Left lung (tissue), 10 donors: ENCODE measurements around the gene DEDD2. TPM values are rescaled to one million over a fixed set of nuclear protein-coding genes. Genes with fewer than 3 reads are reported as not detected.

Experiments
- ATAC-seq: fragments of 200-7000 bp; cut with Tn5 transposase; one replicate; pipeline ENCODE4 v1.9.1; 2020; ENCODE audit warnings: moderate library complexity
- DNase-seq, 4 donors: peaks; one replicate each; pipeline ENCODE4 v3.0.0-alpha.2; 2013 to 2020
- H3K27ac ChIP-seq, 2 donors: fragments of 200-600 bp; sonication (generic) in 1 of 2; one replicate each; pipeline versions ENCODE4 v1.5.0 to v1.8.0; 2020 to 2021
- H3K27me3 ChIP-seq, 2 donors: fragments of 200-600 bp; sonication (generic) in 1 of 2; one replicate each; pipeline versions ENCODE4 v1.5.0 to v1.8.0; 2020 to 2021
- H3K36me3 ChIP-seq, 2 donors: fragments of 200-600 bp; sonication (generic) in 1 of 2; one replicate each; pipeline versions ENCODE4 v1.5.0 to v1.8.0; 2020 to 2021
- H3K4me1 ChIP-seq, 2 donors: fragments of 200-600 bp; one replicate each; pipeline ENCODE4 v1.8.0; 2021
- H3K4me3 ChIP-seq, 2 donors: fragments of 200-600 bp; sonication (generic) in 1 of 2; one replicate each; pipeline versions ENCODE4 v1.5.0 to v1.8.0; 2020 to 2021; ENCODE audit warnings: mild to moderate bottlenecking in 1 of 2
- H3K9me3 ChIP-seq, 2 donors: fragments of 200-600 bp; sonication (generic) in 1 of 2; one replicate each; pipeline versions ENCODE4 v1.5.0 to v1.8.0; 2020 to 2021
- intact Hi-C, 2 donors: fragments of 100-400 bp; cut with DNase I; formaldehyde crosslinking; loops; one replicate each; pipeline versions ENCODE4 v1.11.2 to v1.14.2; 2022
- polyA plus RNA-seq, 6 donors: library from polyadenylated mRNA; unstranded; fragments of 120-200 nt; gene quantifications; one replicate each; pipeline ENCODE4 v1.2.1, GENCODE V29; 2013; ENCODE audit not compliant: insufficient read length in 6 of 6
- total RNA-seq, 2 donors: library from RNA; stranded (reverse); fragmentation: NEBNext Ultra II Directional; extraction: Animal tissue kit (Norgen Biotek cat#: 25700); gene quantifications; one replicate each; pipeline ENCODE4 v1.2.1, GENCODE V29; 2021
- TF ChIP-seq, protein P1 (sequence below), 2 donors: fragments of 200-600 bp; sonication (generic) in 1 of 2; IDR thresholded peaks; one replicate each; pipeline versions ENCODE4 v1.5.0 to v1.8.0; 2021; ENCODE audit warnings: antibody characterized with exemption in 2 of 2
- donor health status: DM: no; HTN: yes; CAD: no.
- donor health status: DM: no; HTN: no; CAD: no.

DEDD2 gene
- total and polyA plus RNA-seq, 8 donors: 15.7 to 34.8 (median 21.0) TPM

DNA sequence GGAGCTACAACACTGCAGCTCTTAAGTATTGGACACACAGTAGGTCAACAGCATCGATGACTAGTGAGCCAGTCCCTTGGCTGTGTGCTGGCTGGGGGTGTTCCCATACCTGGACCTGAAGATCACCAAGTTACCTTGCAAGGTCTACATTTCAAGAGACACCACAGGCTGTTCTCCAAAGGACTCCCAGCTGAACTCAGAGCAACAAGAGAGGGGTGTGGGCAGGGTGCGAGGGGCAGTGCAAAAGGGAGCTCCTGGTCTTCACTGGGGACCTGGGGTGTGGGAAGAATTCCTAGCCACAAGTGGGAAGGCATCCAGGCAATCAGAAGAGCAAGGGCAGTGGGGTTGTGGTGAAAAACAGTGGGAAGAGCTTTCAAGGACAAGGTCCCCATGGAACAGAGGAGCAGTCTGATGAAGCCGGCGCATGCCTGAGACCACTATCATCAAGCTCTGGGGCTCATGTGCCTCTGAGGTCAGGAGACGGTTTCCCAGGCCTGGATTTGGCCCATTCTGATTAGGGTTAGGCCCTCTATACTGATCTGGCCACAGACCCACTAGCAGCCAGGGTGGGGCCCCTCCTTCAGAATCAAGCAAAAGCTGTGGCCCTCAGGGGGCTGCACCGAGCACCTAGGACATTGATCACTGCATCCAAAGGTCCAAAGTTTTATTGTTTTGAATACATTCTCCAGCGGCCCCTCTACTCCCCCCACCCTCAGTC lies 29.6 kb upstream of the DEDD2 start:
- Histone ChIP-seq H3K36me3 (peaks cover 0 to 23% of the 10 kb centered on the region in 2 donors), H3K27me3 (no peaks in the 10 kb centered on the region), H3K4me1 (peaks cover 25 to 50% of the 10 kb centered on the region in 2 donors), H3K27ac (peak overlapping the region; percentile 16 to 44), H3K9me3 (no peaks in the 10 kb centered on the region), H3K4me3 (no peak overlapping the region)
- ATAC-seq: no peak
- TF ChIP-seq, protein P1, sequence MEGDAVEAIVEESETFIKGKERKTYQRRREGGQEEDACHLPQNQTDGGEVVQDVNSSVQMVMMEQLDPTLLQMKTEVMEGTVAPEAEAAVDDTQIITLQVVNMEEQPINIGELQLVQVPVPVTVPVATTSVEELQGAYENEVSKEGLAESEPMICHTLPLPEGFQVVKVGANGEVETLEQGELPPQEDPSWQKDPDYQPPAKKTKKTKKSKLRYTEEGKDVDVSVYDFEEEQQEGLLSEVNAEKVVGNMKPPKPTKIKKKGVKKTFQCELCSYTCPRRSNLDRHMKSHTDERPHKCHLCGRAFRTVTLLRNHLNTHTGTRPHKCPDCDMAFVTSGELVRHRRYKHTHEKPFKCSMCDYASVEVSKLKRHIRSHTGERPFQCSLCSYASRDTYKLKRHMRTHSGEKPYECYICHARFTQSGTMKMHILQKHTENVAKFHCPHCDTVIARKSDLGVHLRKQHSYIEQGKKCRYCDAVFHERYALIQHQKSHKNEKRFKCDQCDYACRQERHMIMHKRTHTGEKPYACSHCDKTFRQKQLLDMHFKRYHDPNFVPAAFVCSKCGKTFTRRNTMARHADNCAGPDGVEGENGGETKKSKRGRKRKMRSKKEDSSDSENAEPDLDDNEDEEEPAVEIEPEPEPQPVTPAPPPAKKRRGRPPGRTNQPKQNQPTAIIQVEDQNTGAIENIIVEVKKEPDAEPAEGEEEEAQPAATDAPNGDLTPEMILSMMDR (IDR thresholded peaks at IDR 0.05): no peak
- no peak for DNase-seq
- intact Hi-C loops: no loop called here

DNA sequence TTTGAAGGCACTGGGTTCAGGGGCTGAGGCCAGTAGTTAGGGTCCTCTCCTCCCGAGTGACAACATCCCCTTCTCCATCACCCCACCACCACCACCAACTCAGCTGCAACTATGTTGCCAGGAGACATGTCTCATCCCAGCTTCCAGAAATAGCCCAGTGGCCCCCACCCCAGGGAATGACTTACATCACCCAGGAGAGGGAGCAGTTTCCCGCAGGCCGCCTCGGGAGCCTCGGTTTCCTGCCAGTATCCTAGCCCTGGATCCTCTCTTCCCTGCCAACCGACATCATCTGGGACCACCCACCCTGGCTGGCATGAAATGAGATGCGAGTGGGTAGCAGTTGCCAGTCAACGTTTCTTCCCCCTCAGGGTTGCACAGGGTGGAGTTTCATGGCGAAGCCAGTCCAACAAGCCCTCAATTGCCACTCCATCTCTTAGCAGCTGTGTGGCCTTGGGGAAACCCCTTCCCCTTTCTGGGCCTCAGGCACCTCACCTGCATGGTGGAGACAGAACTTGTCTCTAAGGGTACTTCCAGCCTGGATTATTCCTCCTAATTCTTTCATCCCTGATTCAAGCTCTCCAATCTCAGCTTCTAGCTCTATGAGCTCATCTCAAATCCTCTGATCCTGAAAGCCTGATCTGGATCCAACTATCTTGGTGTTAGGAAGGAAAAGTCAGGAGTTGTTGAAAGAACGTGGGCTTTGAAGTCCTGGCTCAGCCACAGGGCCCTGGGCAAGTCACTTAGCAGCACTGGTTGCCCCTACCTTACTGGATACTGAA lies 28.9 kb upstream of the DEDD2 start:
- H3K9me3 ChIP-seq: no peaks in the 10 kb centered on the region
- no peak overlapping the region for H3K4me3 ChIP-seq
- peaks cover 0 to 23% of the 10 kb centered on the region in 2 donors for H3K36me3 ChIP-seq
- ATAC-seq (no peak), DNase-seq (peak in 2 of 4 donors; percentile 57 to 67)
- peaks cover 21 to 47% of the 10 kb centered on the region in 2 donors for H3K4me1 ChIP-seq
- no peaks in the 10 kb centered on the region for H3K27me3 ChIP-seq
- intact Hi-C loops: no loop called here
- H3K27ac ChIP-seq: peak overlapping the region; percentile 16 to 44
- TF ChIP-seq, protein P1 (IDR thresholded peaks at IDR 0.05): peak; percentile 37 to 41

DNA sequence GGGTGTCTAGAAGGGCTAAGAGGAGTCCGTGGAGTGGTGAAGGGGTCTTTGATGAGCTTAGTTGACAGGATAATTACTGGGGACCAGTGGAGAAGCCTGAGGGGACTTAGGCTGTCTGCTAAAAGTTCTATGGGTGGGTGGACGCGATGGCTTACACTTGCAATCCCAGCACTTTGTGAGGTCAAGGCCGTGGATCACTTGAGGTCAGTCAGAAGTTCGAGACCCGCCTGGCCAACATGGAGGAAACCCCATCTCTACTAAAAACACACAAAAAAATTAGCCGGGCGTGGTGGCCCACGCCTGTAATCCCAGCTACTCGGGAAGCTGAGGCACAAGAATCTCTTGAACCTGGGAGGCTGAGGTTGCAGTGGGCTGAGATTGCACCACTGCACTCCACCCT lies 27.8 kb upstream of the DEDD2 start:
- peaks cover 0 to 21% of the 10 kb centered on the region in 2 donors for H3K36me3 ChIP-seq
- H3K4me1 ChIP-seq: peaks cover 24 to 47% of the 10 kb centered on the region in 2 donors
- H3K4me3 ChIP-seq: peak overlapping the region in 1 of 2 donors; percentile 83
- ATAC-seq (no peak), DNase-seq (no peak)
- no peaks in the 10 kb centered on the region for H3K9me3 ChIP-seq
- intact Hi-C loops: no loop called here
- TF ChIP-seq, protein P1 (IDR thresholded peaks at IDR 0.05): no peak
- no peaks in the 10 kb centered on the region for H3K27me3 ChIP-seq
- H3K27ac ChIP-seq: peak overlapping the region; percentile 91 to 93

- Histone ChIP-seq H3K9me3 (no peaks in the 10 kb centered on the region), H3K27ac (peak overlapping the region; percentile 91 to 93), H3K4me1 (peaks cover 27 to 50% of the 10 kb centered on the region in 2 donors), H3K27me3 (no peaks in the 10 kb centered on the region), H3K36me3 (peaks cover 0 to 20% of the 10 kb centered on the region in 2 donors), H3K4me3 (peak overlapping the region; percentile 52 to 83)
- peak; percentile 60 for ATAC-seq
- intact Hi-C loops: no loop called here
- DNase-seq: peak; percentile 94 to 97 (median 96)
- TF ChIP-seq, protein P1 (IDR thresholded peaks at IDR 0.05): peak; percentile 41 to 43
Measured at GRCh38 chr19:42244347-42245220, 27.1 kb upstream of the DEDD2 start.
